WTC11 (cell line): ENCODE data around the gene MRPL20. TPM values are rescaled to one million over a fixed set of nuclear protein-coding genes. Genes with fewer than 3 reads are reported as not detected.

Experiments
- ATAC-seq: fragments of 200-7000 bp; cut with Tn5 transposase; 2 replicates; pipeline ENCODE4 v1.10.0; 2021; ENCODE audit warnings: mild to moderate bottlenecking, moderate library complexity
- CTCF ChIA-PET: fragments of 300-600 bp; sonication (Branson Sonifier 250); formaldehyde crosslinking; loops from one replicate; lab custom pipeline; 2021; ENCODE audit warnings: antibody characterized with exemption; lab: Charles Lee
- POLR2A ChIA-PET: fragments of 350-600 bp; sonication (Branson Sonifier 250); formaldehyde crosslinking; loops from one replicate; lab custom pipeline; 2021; ENCODE audit warnings: antibody characterized with exemption; lab: Charles Lee
- DNase-seq: peaks from one replicate; pipeline ENCODE4 v3.0.0; 2021; ENCODE audit warnings: low spot score
- H3K27ac Mint-ChIP-seq: 2 replicates; pipeline ENCODE4 v1.8.0; 2021; ENCODE audit warnings: mixed read lengths
- H3K27me3 Mint-ChIP-seq: 2 replicates; pipeline ENCODE4 v1.8.0; 2021; ENCODE audit warnings: low read depth, mild to moderate bottlenecking, moderate library complexity, mixed read lengths
- H3K36me3 Mint-ChIP-seq: 2 replicates; pipeline ENCODE4 v1.8.0; 2021; ENCODE audit warnings: mixed read lengths
- H3K4me1 Mint-ChIP-seq: 2 replicates; pipeline ENCODE4 v1.8.0; 2022; ENCODE audit warnings: mixed read lengths
- H3K4me3 Mint-ChIP-seq: 2 replicates; pipeline ENCODE4 v1.8.0; 2021; ENCODE audit warnings: mild to moderate bottlenecking, moderate library complexity, mixed read lengths
- H3K9me3 Mint-ChIP-seq: 2 replicates; pipeline ENCODE4 v1.8.0; 2021; ENCODE audit warnings: mixed read lengths
- CDX4 ChIP-seq: fragments of 250-450 bp; sonication (Bioruptor Pico); IDR thresholded peaks from 2 replicates; pipeline ENCODE4 v1.9.0; 2021; ENCODE audit warnings: moderate library complexity, mild to moderate bottlenecking, inconsistent platforms, borderline replicate concordance
- CREM ChIP-seq: sonication (generic); formaldehyde crosslinking; IDR thresholded peaks from 2 replicates; pipeline ENCODE4 v1.8.1; 2022; ENCODE audit warnings: mild to moderate bottlenecking, missing genetic modification reagents, moderate library complexity
- FOXP1 ChIP-seq: sonication (generic); formaldehyde crosslinking; IDR thresholded peaks from 2 replicates; pipeline ENCODE4 v1.8.0; 2022; ENCODE audit warnings: missing genetic modification reagents, mild to moderate bottlenecking, moderate library complexity, borderline replicate concordance
- GTF2I ChIP-seq: fragments of 250-450 bp; sonication (Bioruptor Pico); conservative IDR thresholded peaks from 2 replicates; pipeline ENCODE4 v1.4.0; 2021; ENCODE audit warnings: mild to moderate bottlenecking
- HMGXB4 ChIP-seq: sonication (generic); formaldehyde crosslinking; IDR thresholded peaks from 2 replicates; pipeline ENCODE4 v1.8.1; 2023; ENCODE audit warnings: mild to moderate bottlenecking, moderate library complexity, missing genetic modification reagents
- IRF2 ChIP-seq: sonication (generic); formaldehyde crosslinking; IDR thresholded peaks from 2 replicates; pipeline ENCODE4 v1.8.0; 2022; ENCODE audit warnings: low read depth, missing genetic modification reagents, borderline replicate concordance
- JAZF1 ChIP-seq: fragments of 250-450 bp; sonication (Bioruptor Pico); IDR thresholded peaks from 2 replicates; pipeline ENCODE4 v1.9.0; 2021; ENCODE audit warnings: moderate library complexity, mild to moderate bottlenecking, inconsistent platforms
- MXD4 ChIP-seq: fragments of 250-450 bp; sonication (Bioruptor Pico); IDR thresholded peaks from 2 replicates; pipeline ENCODE4 v1.8.0; 2021; ENCODE audit warnings: mild to moderate bottlenecking, moderate library complexity, borderline replicate concordance
- NR3C1 ChIP-seq: sonication (generic); formaldehyde crosslinking; conservative IDR thresholded peaks from 2 replicates; pipeline ENCODE4 v1.8.1; 2023; ENCODE audit warnings: low read depth, mild to moderate bottlenecking, missing genetic modification reagents
- SP1 ChIP-seq: sonication (generic); formaldehyde crosslinking; conservative IDR thresholded peaks from 2 replicates; pipeline ENCODE4 v1.8.1; 2022; ENCODE audit warnings: missing genetic modification reagents
- TEAD4 ChIP-seq: sonication (generic); formaldehyde crosslinking; IDR thresholded peaks from 2 replicates; pipeline ENCODE4 v1.8.0; 2022; ENCODE audit warnings: mild to moderate bottlenecking, missing genetic modification reagents
- USF1 ChIP-seq: sonication (generic); formaldehyde crosslinking; IDR thresholded peaks from 2 replicates; pipeline ENCODE4 v1.8.0; 2022; ENCODE audit warnings: mild to moderate bottlenecking, missing genetic modification reagents
- ZBTB21 ChIP-seq: sonication (generic); formaldehyde crosslinking; IDR thresholded peaks from 2 replicates; pipeline ENCODE4 v1.8.1; 2023; ENCODE audit warnings: mild to moderate bottlenecking, missing genetic modification reagents, borderline replicate concordance
- ZBTB43 ChIP-seq: sonication (generic); formaldehyde crosslinking; IDR thresholded peaks from 2 replicates; pipeline ENCODE4 v1.8.1; 2023; ENCODE audit warnings: mild to moderate bottlenecking, missing genetic modification reagents
- ZNF423 ChIP-seq: fragments of 250-450 bp; sonication (Bioruptor Pico); IDR thresholded peaks from 2 replicates; pipeline ENCODE4 v2.1.2; 2022; ENCODE audit warnings: mild to moderate bottlenecking, moderate library complexity
- total RNA-seq: library from RNA; stranded (reverse); gene quantifications from 3 replicates; pipeline ENCODE4 v1.2.3, GENCODE V29; 2021

Gene MRPL20
- total RNA-seq, 1 experiment from 2014 or later, result 156 TPM

GRCh38 chr1:1421907-1422464 is 14.9 kb upstream of the MRPL20 start (continued):
- TF ChIP-seq USF1 (CRISPR knock-in tag) (no peak), CREM (CRISPR knock-in tag) (no peak), ZBTB21 (CRISPR knock-in tag) (no peak)

GRCh38 chr1:1421147-1421906 is 14.2 kb upstream of the MRPL20 start, which contains the start of gene ANKRD65:
Gene ANKRD65, minus strand, starts transcription at chr1:1421276. Its CDS starts 271 bp downstream, at chr1:1421005.
- Mint-ChIP-seq H3K4me1 (peaks cover 39% of the 10 kb centered on the region), H3K9me3 (no peaks in the 10 kb centered on the region), H3K36me3 (no peaks in the 10 kb centered on the region), H3K27me3 (peaks cover 2% of the 10 kb centered on the region; the same call in 1 of the 2 replicates), H3K4me3 (peak within 1 kb of the TSS; percentile 34), H3K27ac (no peak within 1 kb of the TSS)
- TF ChIP-seq ZBTB43 (no peak), HMGXB4 (CRISPR knock-in tag) (no peak), NR3C1 (CRISPR knock-in tag) (no peak), IRF2 (no peak), CDX4 (no peak), ZNF423 (CRISPR knock-in tag) (peak; percentile 49)
- ATAC-seq (no peak), DNase-seq (peak; percentile 15)
- ChIA-PET CTCF (interaction anchor here (1.1 to 1.6 kb wide), 3 partner anchors 12 to 19 kb away, joined by 4 to 6 read pairs (median 5); no protein-coding TSS in a partner anchor), POLR2A (no interaction called here)

GRCh38 chr1:1420654-1421141 is 13.6 kb upstream of the MRPL20 start:
- Mint-ChIP-seq H3K9me3 (no peaks in the 10 kb centered on the region), H3K4me1 (peaks cover 36% of the 10 kb centered on the region), H3K27me3 (peaks cover 2% of the 10 kb centered on the region; the same call in 1 of the 2 replicates), H3K36me3 (no peaks in the 10 kb centered on the region), H3K4me3 (peak overlapping the region; percentile 34), H3K27ac (no peak overlapping the region)
- ATAC-seq, result no peak
- TF ChIP-seq JAZF1 (CRISPR knock-in tag), result no peak
- no peak for TF ChIP-seq MXD4 (CRISPR knock-in tag)
- TF ChIP-seq SP1 (CRISPR knock-in tag), result no peak
- TF ChIP-seq GTF2I (CRISPR knock-in tag), result no peak
- TF ChIP-seq FOXP1 (CRISPR knock-in tag), result no peak
- TF ChIP-seq TEAD4 (CRISPR knock-in tag), result no peak
- ChIA-PET POLR2A (interaction anchor here (1.5 kb wide), 1 partner anchor 10 kb away, joined by 5 read pairs; no protein-coding TSS in a partner anchor), CTCF (interaction anchor here (0.6 to 1.6 kb wide), 4 partner anchors 10 to 18 kb away, joined by 3 to 6 read pairs (median 4); no protein-coding TSS in a partner anchor)
- no peak for DNase-seq
